K562 (cell line): ENCODE data around the gene INSL3. TPM values are rescaled to one million over a fixed set of nuclear protein-coding genes. Genes with fewer than 3 reads are reported as not detected.
A peak's percentile ranks its signal among the peaks of the same experiment; 100 is the strongest.

Experiments
- C11orf30 ChIP-seq: fragments of 450-650 bp; IDR thresholded peaks from 2 replicates; pipeline ENCODE4 v1.6.1; 2016; ENCODE audit warnings: low read depth, mild to moderate bottlenecking
- CEBPZ ChIP-seq: fragments of 150-350 bp; IDR thresholded peaks from 2 replicates; pipeline ENCODE4 v1.6.1; 2014; ENCODE audit warnings: low read depth, mild to moderate bottlenecking, low read length, borderline replicate concordance
- CHD1 ChIP-seq: fragments of 200-600 bp; sonication (generic); IDR thresholded peaks from one replicate; pipeline ENCODE4 v1.6.1; 2012; ENCODE audit warnings: mild to moderate bottlenecking, moderate library complexity, low read length, inconsistent platforms
- E2F4 ChIP-seq: sonication (generic); formaldehyde crosslinking; IDR thresholded peaks from 2 replicates; pipeline ENCODE4 v1.8.0; 2022; ENCODE audit warnings: mild to moderate bottlenecking, low read depth, missing genetic modification reagents
- E2F8 ChIP-seq: fragments of 450-650 bp; IDR thresholded peaks from 2 replicates; pipeline ENCODE4 v1.7.1; 2018; ENCODE audit warnings: mild to moderate bottlenecking, low read depth; ENCODE audit not compliant: partially characterized antibody
- GATAD2A ChIP-seq: fragments of 450-650 bp; IDR thresholded peaks from 2 replicates; pipeline ENCODE4 v1.6.1; 2017
- MITF ChIP-seq: IDR thresholded peaks from 2 replicates; pipeline ENCODE4 v1.6.1; 2014; ENCODE audit warnings: antibody characterized with exemption
- NFIC ChIP-seq: fragments of 450-650 bp; IDR thresholded peaks from 2 replicates; pipeline ENCODE4 v1.6.1; 2017; ENCODE audit warnings: mild to moderate bottlenecking, inconsistent platforms
- PHF20 ChIP-seq: fragments of 450-650 bp; IDR thresholded peaks from 2 replicates; pipeline ENCODE4 v1.6.1; 2018; ENCODE audit not compliant: partially characterized antibody
- PRMT5 ChIP-seq: sonication (generic); formaldehyde crosslinking; IDR thresholded peaks from 2 replicates; pipeline ENCODE4 v1.5.0; 2020; ENCODE audit warnings: missing genetic modification reagents
- PURB ChIP-seq: sonication (generic); formaldehyde crosslinking; IDR thresholded peaks from 2 replicates; pipeline ENCODE4 v1.9.0; 2021; ENCODE audit warnings: low read depth, mild to moderate bottlenecking, missing genetic modification reagents
- SMAD2 ChIP-seq: fragments of 150-350 bp; IDR thresholded peaks from 2 replicates; pipeline ENCODE4 v1.6.1; 2014; ENCODE audit warnings: low read depth, mild to moderate bottlenecking, low read length
- SRSF7 ChIP-seq: fragments of 200-400 bp; formaldehyde crosslinking; optimal IDR thresholded peaks from 2 replicates; pipeline ENCODE3; 2017; ENCODE audit warnings: mild to moderate bottlenecking, low read depth, low read length
- TGIF2 ChIP-seq: sonication (generic); formaldehyde crosslinking; IDR thresholded peaks from 2 replicates; pipeline ENCODE4 v1.8.1; 2022; ENCODE audit warnings: mild to moderate bottlenecking, missing genetic modification reagents, moderate library complexity
- YY1 ChIP-seq, 3 experiments: IDR thresholded peaks; 2 replicates each; pipeline ENCODE4 v1.6.1; 2011; ENCODE audit warnings: low read length in 2 of 3, mild to moderate bottlenecking in 2 of 3, moderate library complexity in 2 of 3, borderline replicate concordance in 1 of 3, control low read depth in 1 of 3, low read depth in 1 of 3; ENCODE audit not compliant: insufficient read depth in 3 of 3, insufficient replicate concordance in 2 of 3, control insufficient read depth in 1 of 3, insufficient read length in 1 of 3; ENCODE audit errors: extremely low read depth in 1 of 3
- ZFP30 ChIP-seq: fragments of 250-450 bp; sonication (Bioruptor Pico); IDR thresholded peaks from 2 replicates; pipeline ENCODE4 v1.8.0; 2022; ENCODE audit warnings: moderate library complexity, mild to moderate bottlenecking, inconsistent platforms, borderline replicate concordance
- ZKSCAN1 ChIP-seq: fragments of 150-350 bp; IDR thresholded peaks from 2 replicates; pipeline ENCODE4 v1.6.1; 2016; ENCODE audit warnings: low read depth, low read length
- ZNF133 ChIP-seq: fragments of 250-450 bp; sonication (Bioruptor Pico); IDR thresholded peaks from 2 replicates; pipeline ENCODE4 v1.4.0; 2020; ENCODE audit warnings: mild to moderate bottlenecking
- ZNF778 ChIP-seq: fragments of 450-650 bp; formaldehyde crosslinking; IDR thresholded peaks from 2 replicates; pipeline ENCODE4 v1.4.0; 2020; ENCODE audit warnings: mild to moderate bottlenecking, moderate library complexity
- polyA plus RNA-seq, 8 experiments: library from polyadenylated mRNA; depleted of rRNA in 4 of 8; stranded (reverse) in 5 of 8; unstranded in 3 of 8; fragments of >200 nt; fragmentation: Nextera tagmentation in 2 of 8; fragmentation: Illumina TruSeq in 1 of 8; extraction: Ambion mirVana in 2 of 8; extraction: Trizol in 1 of 8; gene quantifications; 2 replicates each; pipeline versions ENCODE4 v1.2.1 to v1.2.3, GENCODE V29; 2011 to 2014; ENCODE audit warnings: inconsistent platforms in 1 of 8, missing spikeins in 1 of 8
- total RNA-seq, 7 experiments: library from RNA; depleted of rRNA in 6 of 7; stranded (reverse); fragments of >200 nt in 6 of 7; fragmentation: Illumina TruSeq in 2 of 7; extraction: Trizol in 2 of 7; gene quantifications; 2 replicates each; pipeline versions ENCODE4 v1.2.1 to v1.2.3, GENCODE V29; 2011 to 2021; ENCODE audit warnings: low replicate concordance in 1 of 7

INSL3 gene
- total and polyA plus RNA-seq, 9 of the 15 experiments (the other 6 are each of a cell fraction or from before 2014, with no cell fraction given): not detected

GRCh38 chr19:17859533-17860330 lies 38.4 kb upstream of the INSL3 start, which contains the start of gene RPL18A (continued):
- TF ChIP-seq YY1 (IDR thresholded peaks at IDR 0.05; ENCODE audit: borderline replicate concordance in 1 of 3, control insufficient read depth in 1 of 3, extremely low read depth in 1 of 3, insufficient read depth in 3 of 3, insufficient read length in 1 of 3, insufficient replicate concordance in 2 of 3, low read depth in 1 of 3, low read length in 2 of 3) (peak; percentile 81 to 97 (median 92)), NFIC (peak; percentile 58; the same call in 1 of the 2 replicates), TGIF2 (CRISPR knock-in tag) (peak; percentile 31; the same call in 1 of the 2 replicates), PURB (CRISPR knock-in tag) (no peak), PRMT5 (0 out of 2 replicates have a peak, but pooled peaks have one; percentile 73), ZFP30 (CRISPR knock-in tag) (no peak), ZNF778 (CRISPR knock-in tag) (no peak), CHD1 (peak; percentile 94), SRSF7 (no peak), E2F8 (no peak), ZKSCAN1 (no peak), E2F4 (CRISPR knock-in tag) (no peak), PHF20 (peak; percentile 37), MITF (peak; percentile 18; the same call in 1 of the 2 replicates), CEBPZ (peak; percentile 92), GATAD2A (no peak), SMAD2 (no peak), C11orf30 (peak; percentile 55), ZNF133 (CRISPR knock-in tag) (no peak)
